ENCODE measurements around the gene KIF6.
"Not testable (repeated sequence)": the region's sequence is repeated elsewhere in the genome, so short reads cannot be mapped to it uniquely, and the experiment has no call there.

The KIF6 gene

GRCh38 chr6:39496915-39497314 is 228.3 kb downstream of the KIF6 start:
- DNase-seq (ENCODE audit: low read depth) = peak; percentile 50

GRCh38 chr6:39496456-39496855 is 228.8 kb downstream of the KIF6 start:
- no peak for DNase-seq (ENCODE audit: low read depth)

- no peak for DNase-seq (ENCODE audit: low read depth)
Observed at GRCh38 chr6:39495640-39496039, 229.6 kb downstream of the KIF6 start.

- DNase-seq (ENCODE audit: low read depth) = no peak
Observed at GRCh38 chr6:39494998-39495397, 230.2 kb downstream of the KIF6 start.

GRCh38 chr6:39493777-39494176 is 231.4 kb downstream of the KIF6 start:
- DNase-seq (ENCODE audit: low read depth) = no peak

GRCh38 chr6:39493174-39493573 is 232.0 kb downstream of the KIF6 start:
- DNase-seq (ENCODE audit: low read depth) = no peak

GRCh38 chr6:39490108-39490507 is 235.1 kb downstream of the KIF6 start:
- DNase-seq (ENCODE audit: low read depth) = no peak

- no peak for DNase-seq (ENCODE audit: low read depth)
Observed at GRCh38 chr6:39488255-39488879, 236.8 kb downstream of the KIF6 start.

- no peak for DNase-seq (ENCODE audit: low read depth)
Observed at GRCh38 chr6:39484276-39484675, 240.9 kb downstream of the KIF6 start.

- not testable (repeated sequence) for DNase-seq (ENCODE audit: low read depth)
Observed at GRCh38 chr6:39479819-39480218, 245.4 kb downstream of the KIF6 start.

- no peak for DNase-seq (ENCODE audit: low read depth)
Observed at GRCh38 chr6:39476670-39477069, 248.5 kb downstream of the KIF6 start.

GRCh38 chr6:39476151-39476550 is 249.1 kb downstream of the KIF6 start:
- DNase-seq (ENCODE audit: low read depth) = no peak

- no peak for DNase-seq (ENCODE audit: low read depth)
Observed at GRCh38 chr6:39471954-39472659, 253.1 kb downstream of the KIF6 start.

GRCh38 chr6:39470506-39470905 is 254.7 kb downstream of the KIF6 start:
- no peak for DNase-seq (ENCODE audit: low read depth)

GRCh38 chr6:39468385-39468784 is 256.8 kb downstream of the KIF6 start:
- DNase-seq (ENCODE audit: low read depth) = no peak

GRCh38 chr6:39466631-39467030 is 258.6 kb downstream of the KIF6 start:
- DNase-seq (ENCODE audit: low read depth) = no peak

- DNase-seq (ENCODE audit: low read depth) = no peak
Observed at GRCh38 chr6:39465539-39465938, 259.7 kb downstream of the KIF6 start.

GRCh38 chr6:39464067-39464466 is 261.1 kb downstream of the KIF6 start:
- no peak for DNase-seq (ENCODE audit: low read depth)

- no peak for DNase-seq (ENCODE audit: low read depth)
Observed at GRCh38 chr6:39453956-39454524, 271.2 kb downstream of the KIF6 start.

- DNase-seq (ENCODE audit: low read depth) = no peak
Observed at GRCh38 chr6:39453241-39453640, 272.0 kb downstream of the KIF6 start.

GRCh38 chr6:39452306-39453145 is 272.7 kb downstream of the KIF6 start:
- DNase-seq (ENCODE audit: low read depth) = no peak

- no peak for DNase-seq (ENCODE audit: low read depth)
Observed at GRCh38 chr6:39451831-39452230, 273.4 kb downstream of the KIF6 start.

GRCh38 chr6:39449022-39449421 is 276.2 kb downstream of the KIF6 start:
- no peak for DNase-seq (ENCODE audit: low read depth)
